ENCODE measurements around the gene FAM9A. TPM values are rescaled to one million over a fixed set of nuclear protein-coding genes. Genes with fewer than 3 reads are reported as not detected.
A peak's percentile ranks its signal among the peaks of the same experiment; 100 is the strongest.
"Not testable (repeated sequence)": the region's sequence is repeated elsewhere in the genome, so short reads cannot be mapped to it uniquely, and the experiment has no call there.

The FAM9A gene
- total RNA-seq, 1 donor from 2014 or later, result not detected

DNA sequence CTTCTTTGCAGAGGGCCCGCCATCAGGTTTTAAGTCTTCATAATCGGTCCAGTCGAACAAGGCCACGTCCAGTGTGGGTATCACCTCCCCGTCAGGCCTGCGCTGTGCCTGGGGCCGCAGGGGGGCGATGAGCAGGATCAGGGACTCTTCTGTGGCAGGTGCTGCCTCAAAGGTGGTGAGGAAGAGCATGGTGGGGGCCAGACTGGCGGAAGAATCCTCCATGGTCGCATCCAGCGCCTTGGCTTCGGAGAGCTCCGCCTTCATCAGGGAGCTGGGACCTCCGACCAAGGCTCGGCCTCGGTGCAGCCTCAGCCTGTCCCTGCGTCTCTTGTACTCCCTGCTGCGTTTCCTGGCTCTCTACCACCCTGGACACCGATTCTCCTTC is 17.5 kb downstream of the FAM9A start:
- H3K9me3 ChIP-seq (ENCODE audit: insufficient read depth, low read depth, low read length), result no peaks in the 10 kb centered on the region
- no peak for DNase-seq (ENCODE audit: low read depth)
- H4K20me1 ChIP-seq (ENCODE audit: insufficient read depth, low read length), result no peaks in the 10 kb centered on the region
- no peaks in the 10 kb centered on the region for H3K27me3 Mint-ChIP-seq (ENCODE audit: low read depth, unreplicated experiment)
- H3K4me3 Mint-ChIP-seq (ENCODE audit: unreplicated experiment), result no peak overlapping the region
- no peak overlapping the region for H3K4me2 ChIP-seq (ENCODE audit: low read length)
- no peaks in the 10 kb centered on the region for H3K9me3 Mint-ChIP-seq (ENCODE audit: unreplicated experiment)
- TF ChIP-seq EZH2 (IDR thresholded peaks at IDR 0.05; ENCODE audit: insufficient read depth, low read length), result no peak
- TF ChIP-seq, protein P1, sequence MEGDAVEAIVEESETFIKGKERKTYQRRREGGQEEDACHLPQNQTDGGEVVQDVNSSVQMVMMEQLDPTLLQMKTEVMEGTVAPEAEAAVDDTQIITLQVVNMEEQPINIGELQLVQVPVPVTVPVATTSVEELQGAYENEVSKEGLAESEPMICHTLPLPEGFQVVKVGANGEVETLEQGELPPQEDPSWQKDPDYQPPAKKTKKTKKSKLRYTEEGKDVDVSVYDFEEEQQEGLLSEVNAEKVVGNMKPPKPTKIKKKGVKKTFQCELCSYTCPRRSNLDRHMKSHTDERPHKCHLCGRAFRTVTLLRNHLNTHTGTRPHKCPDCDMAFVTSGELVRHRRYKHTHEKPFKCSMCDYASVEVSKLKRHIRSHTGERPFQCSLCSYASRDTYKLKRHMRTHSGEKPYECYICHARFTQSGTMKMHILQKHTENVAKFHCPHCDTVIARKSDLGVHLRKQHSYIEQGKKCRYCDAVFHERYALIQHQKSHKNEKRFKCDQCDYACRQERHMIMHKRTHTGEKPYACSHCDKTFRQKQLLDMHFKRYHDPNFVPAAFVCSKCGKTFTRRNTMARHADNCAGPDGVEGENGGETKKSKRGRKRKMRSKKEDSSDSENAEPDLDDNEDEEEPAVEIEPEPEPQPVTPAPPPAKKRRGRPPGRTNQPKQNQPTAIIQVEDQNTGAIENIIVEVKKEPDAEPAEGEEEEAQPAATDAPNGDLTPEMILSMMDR (IDR thresholded peaks at IDR 0.05; ENCODE audit: insufficient read depth, low read depth, low read length), result no peak
- H3K4me3 ChIP-seq (ENCODE audit: insufficient read depth, low read depth, low read length), result no peak overlapping the region
- H3K36me3 ChIP-seq (ENCODE audit: insufficient read depth, low read length), result no peaks in the 10 kb centered on the region
- no peak for FAIRE-seq
- peaks cover 2% of the 10 kb centered on the region for H3K4me1 Mint-ChIP-seq (ENCODE audit: low read depth, unreplicated experiment)
- no peak overlapping the region for H3K27ac ChIP-seq (ENCODE audit: low read depth, low read length)
- no peaks in the 10 kb centered on the region for H3K4me1 ChIP-seq (ENCODE audit: insufficient read depth, low read length)
- no peaks in the 10 kb centered on the region for H3K27me3 ChIP-seq (ENCODE audit: insufficient read depth, low read length)
- H3K9ac ChIP-seq (ENCODE audit: low read length), result no peak overlapping the region
- no peak overlapping the region for H3K27ac Mint-ChIP-seq (ENCODE audit: unreplicated experiment)
- no peak overlapping the region for H2AFZ ChIP-seq (ENCODE audit: low read depth, low read length)
- H3K36me3 Mint-ChIP-seq (ENCODE audit: low read depth, unreplicated experiment), result no peaks in the 10 kb centered on the region
- no peaks in the 10 kb centered on the region for H3K79me2 ChIP-seq (ENCODE audit: insufficient read depth, low read length)

GRCh38 chrX:8783097-8783713 is 18.0 kb downstream of the FAM9A start:
- peak overlapping the region; percentile 10 for H2AFZ ChIP-seq (ENCODE audit: low read depth, low read length)
- TF ChIP-seq EZH2 (IDR thresholded peaks at IDR 0.05; ENCODE audit: insufficient read depth, low read length), result no peak
- TF ChIP-seq, protein P1 (IDR thresholded peaks at IDR 0.05; ENCODE audit: insufficient read depth, low read depth, low read length), result peak; percentile 16
- no peaks in the 10 kb centered on the region for H3K36me3 Mint-ChIP-seq (ENCODE audit: low read depth, unreplicated experiment)
- H3K9ac ChIP-seq (ENCODE audit: low read length), result no peak overlapping the region
- no peak overlapping the region for H3K27ac ChIP-seq (ENCODE audit: low read depth, low read length)
- H3K4me1 Mint-ChIP-seq (ENCODE audit: low read depth, unreplicated experiment), result peaks cover 2% of the 10 kb centered on the region
- no peak for FAIRE-seq
- H3K79me2 ChIP-seq (ENCODE audit: insufficient read depth, low read length), result no peaks in the 10 kb centered on the region
- no peaks in the 10 kb centered on the region for H4K20me1 ChIP-seq (ENCODE audit: insufficient read depth, low read length)
- no peaks in the 10 kb centered on the region for H3K9me3 ChIP-seq (ENCODE audit: insufficient read depth, low read depth, low read length)
- no peak for DNase-seq (ENCODE audit: low read depth)
- H3K4me1 ChIP-seq (ENCODE audit: insufficient read depth, low read length), result no peaks in the 10 kb centered on the region
- H3K4me2 ChIP-seq (ENCODE audit: low read length), result no peak overlapping the region
- H3K27me3 ChIP-seq (ENCODE audit: insufficient read depth, low read length), result no peaks in the 10 kb centered on the region
- H3K27ac Mint-ChIP-seq (ENCODE audit: unreplicated experiment), result no peak overlapping the region
- no peak overlapping the region for H3K4me3 ChIP-seq (ENCODE audit: insufficient read depth, low read depth, low read length)
- H3K27me3 Mint-ChIP-seq (ENCODE audit: low read depth, unreplicated experiment), result no peaks in the 10 kb centered on the region
- no peak overlapping the region for H3K4me3 Mint-ChIP-seq (ENCODE audit: unreplicated experiment)
- no peaks in the 10 kb centered on the region for H3K9me3 Mint-ChIP-seq (ENCODE audit: unreplicated experiment)
- H3K36me3 ChIP-seq (ENCODE audit: insufficient read depth, low read length), result no peaks in the 10 kb centered on the region

DNA sequence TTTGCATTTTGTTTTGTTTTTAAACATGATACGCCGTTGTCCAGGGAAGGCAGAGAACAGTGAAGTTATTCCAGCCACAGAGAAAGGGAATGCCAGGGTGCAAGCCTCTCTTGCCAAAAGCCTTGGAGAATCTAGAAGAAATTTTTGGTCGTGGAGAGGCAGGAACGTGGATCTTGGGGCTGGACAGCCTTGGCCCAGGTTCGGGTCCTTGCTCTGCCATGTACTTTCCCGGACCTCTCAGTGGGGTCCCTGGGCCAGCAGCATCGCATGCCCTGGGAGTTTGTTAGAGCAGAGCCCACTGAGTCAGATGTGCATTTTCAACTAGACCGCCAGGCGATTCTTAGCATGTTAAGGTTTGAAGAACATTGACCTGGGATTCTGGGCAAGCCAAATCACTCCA is 18.6 kb downstream of the FAM9A start:
- DNase-seq (ENCODE audit: low read depth) (no peak), FAIRE-seq (no peak)
- no peak overlapping the region for H3K27ac Mint-ChIP-seq (ENCODE audit: unreplicated experiment)
- no peaks in the 10 kb centered on the region for H3K36me3 ChIP-seq (ENCODE audit: insufficient read depth, low read length)
- no peak overlapping the region for H3K9ac ChIP-seq (ENCODE audit: low read length)
- H3K9me3 ChIP-seq (ENCODE audit: insufficient read depth, low read depth, low read length), result no peaks in the 10 kb centered on the region
- H3K4me1 Mint-ChIP-seq (ENCODE audit: low read depth, unreplicated experiment), result peaks cover 2% of the 10 kb centered on the region
- H2AFZ ChIP-seq (ENCODE audit: low read depth, low read length), result no peak overlapping the region
- H3K79me2 ChIP-seq (ENCODE audit: insufficient read depth, low read length), result no peaks in the 10 kb centered on the region
- no peak overlapping the region for H3K27ac ChIP-seq (ENCODE audit: low read depth, low read length)
- H3K4me3 Mint-ChIP-seq (ENCODE audit: unreplicated experiment), result no peak overlapping the region
- no peaks in the 10 kb centered on the region for H4K20me1 ChIP-seq (ENCODE audit: insufficient read depth, low read length)
- no peak for TF ChIP-seq EZH2 (IDR thresholded peaks at IDR 0.05; ENCODE audit: insufficient read depth, low read length)
- TF ChIP-seq, protein P1 (IDR thresholded peaks at IDR 0.05; ENCODE audit: insufficient read depth, low read depth, low read length), result no peak
- H3K36me3 Mint-ChIP-seq (ENCODE audit: low read depth, unreplicated experiment), result no peaks in the 10 kb centered on the region
- H3K4me2 ChIP-seq (ENCODE audit: low read length), result no peak overlapping the region
- H3K27me3 ChIP-seq (ENCODE audit: insufficient read depth, low read length), result no peaks in the 10 kb centered on the region
- no peaks in the 10 kb centered on the region for H3K4me1 ChIP-seq (ENCODE audit: insufficient read depth, low read length)
- H3K27me3 Mint-ChIP-seq (ENCODE audit: low read depth, unreplicated experiment), result no peaks in the 10 kb centered on the region
- no peaks in the 10 kb centered on the region for H3K9me3 Mint-ChIP-seq (ENCODE audit: unreplicated experiment)
- H3K4me3 ChIP-seq (ENCODE audit: insufficient read depth, low read depth, low read length), result no peak overlapping the region

- not testable (repeated sequence) for H3K4me3 ChIP-seq (ENCODE audit: insufficient read depth, low read depth, low read length); H3K9me3 ChIP-seq (ENCODE audit: insufficient read depth, low read depth, low read length); DNase-seq (ENCODE audit: low read depth); H3K27ac ChIP-seq (ENCODE audit: low read depth, low read length); H3K27me3 Mint-ChIP-seq (ENCODE audit: low read depth, unreplicated experiment); H3K36me3 ChIP-seq (ENCODE audit: insufficient read depth, low read length); H3K79me2 ChIP-seq (ENCODE audit: insufficient read depth, low read length); H3K27me3 ChIP-seq (ENCODE audit: insufficient read depth, low read length); H3K36me3 Mint-ChIP-seq (ENCODE audit: low read depth, unreplicated experiment); H2AFZ ChIP-seq (ENCODE audit: low read depth, low read length); H4K20me1 ChIP-seq (ENCODE audit: insufficient read depth, low read length); H3K9ac ChIP-seq (ENCODE audit: low read length); H3K4me2 ChIP-seq (ENCODE audit: low read length); H3K4me1 ChIP-seq (ENCODE audit: insufficient read depth, low read length); H3K4me1 Mint-ChIP-seq (ENCODE audit: low read depth, unreplicated experiment); H3K4me3 Mint-ChIP-seq (ENCODE audit: unreplicated experiment); H3K27ac Mint-ChIP-seq (ENCODE audit: unreplicated experiment); H3K9me3 Mint-ChIP-seq (ENCODE audit: unreplicated experiment)
- FAIRE-seq, result peak; percentile 23
Observed at GRCh38 chrX:8781921-8782320, 19.3 kb downstream of the FAM9A start.

All from astrocyte (in vitro differentiated cells and primary cell).